Right cardiac atrium (tissue), 5 donors: ENCODE measurements around the gene FCSK. TPM values are rescaled to one million over a fixed set of nuclear protein-coding genes. Genes with fewer than 3 reads are reported as not detected.

Source experiments
- polyA plus RNA-seq: library from polyadenylated mRNA; stranded (reverse); fragments of 200-250 nt; gene quantifications from one replicate; pipeline ENCODE4 v1.2.3, GENCODE V29; 2013
- total RNA-seq, 4 donors: library from RNA; stranded (reverse); fragmentation: NEBNext Ultra II Directional; extraction: Animal tissue kit (Norgen Biotek cat#: 25700); gene quantifications; one replicate each; pipeline ENCODE4 v1.2.1, GENCODE V29; 2021
- donor health status: healthy with polysubstance abuse.
- donor health status: DM: no; HTN: yes; CAD: no.
- donor health status: DM: no; HTN: no; CAD: no.
- donor health status: DM: no; HTN: yes; CAD: no; lungs with severe emphysema.
- donor health status: DM: yes; HTN: yes; CAD: no.

The FCSK gene
- total and polyA plus RNA-seq, 5 donors = 8.3 to 12.3 (median 11.3) TPM

Other genes starting within 250 kb of the FCSK start
- 10 to 100 TPM; 14.0 to 18.5 (median 16.1) TPM for gene EXOSC6, start 202.7 kb upstream of the FCSK start, total RNA-seq
- 8.7 TPM for gene EXOSC6, start 202.7 kb upstream of the FCSK start, polyA plus RNA-seq
- gene AARS1, start 165.1 kb upstream of the FCSK start, total RNA-seq = 10 to 100 TPM; 61.2 to 73.7 (median 66.1) TPM
- gene AARS1, start 165.1 kb upstream of the FCSK start, polyA plus RNA-seq = 35.5 TPM
- gene DDX19B, start 155.4 kb upstream of the FCSK start, total RNA-seq = 10 to 100 TPM; 13.8 to 18.7 (median 16.0) TPM
- 13.4 TPM for gene DDX19B, start 155.4 kb upstream of the FCSK start, polyA plus RNA-seq
- gene DDX19A, start 107.7 kb upstream of the FCSK start, total RNA-seq = 10 to 100 TPM; 23.0 to 26.2 (median 24.2) TPM
- gene DDX19A, start 107.7 kb upstream of the FCSK start, polyA plus RNA-seq = 18.4 TPM
- gene ST3GAL2, start 15.5 kb upstream of the FCSK start, total RNA-seq = 10 to 100 TPM; 15.4 to 21.3 (median 19.9) TPM
- gene ST3GAL2, start 15.5 kb upstream of the FCSK start, polyA plus RNA-seq = 13.3 TPM
- 10 to 100 TPM; 30.7 to 40.8 (median 37.3) TPM for gene COG4, start 69.0 kb downstream of the FCSK start, total RNA-seq
- gene COG4, start 69.0 kb downstream of the FCSK start, polyA plus RNA-seq = 29.2 TPM
- gene SF3B3, start 69.2 kb downstream of the FCSK start, total RNA-seq = 100 to 1,000 TPM; 138 to 154 (median 144) TPM
- gene SF3B3, start 69.2 kb downstream of the FCSK start, polyA plus RNA-seq = 67.5 TPM
- 1 to 10 TPM in 2 of 4 donors, under 1 TPM in 2; 0.74 to 2.1 (median 1.5) TPM for gene IL34, start 192.0 kb downstream of the FCSK start, total RNA-seq
- gene IL34, start 192.0 kb downstream of the FCSK start, polyA plus RNA-seq = 1.9 TPM
- gene MTSS2, start 231.5 kb downstream of the FCSK start, total RNA-seq = 10 to 100 TPM; 60.4 to 71.2 (median 67.7) TPM
- gene MTSS2, start 231.5 kb downstream of the FCSK start, polyA plus RNA-seq = 47.5 TPM